ENCODE data around the gene CDH26. TPM values are rescaled to one million over a fixed set of nuclear protein-coding genes. Genes with fewer than 3 reads are reported as not detected.
"Not testable (repeated sequence)": the region's sequence is repeated elsewhere in the genome, so short reads cannot be mapped to it uniquely, and the experiment has no call there.

Gene CDH26
- total RNA-seq, 2 donors from 2014 or later = 0.26 to 0.33 TPM

DNA sequence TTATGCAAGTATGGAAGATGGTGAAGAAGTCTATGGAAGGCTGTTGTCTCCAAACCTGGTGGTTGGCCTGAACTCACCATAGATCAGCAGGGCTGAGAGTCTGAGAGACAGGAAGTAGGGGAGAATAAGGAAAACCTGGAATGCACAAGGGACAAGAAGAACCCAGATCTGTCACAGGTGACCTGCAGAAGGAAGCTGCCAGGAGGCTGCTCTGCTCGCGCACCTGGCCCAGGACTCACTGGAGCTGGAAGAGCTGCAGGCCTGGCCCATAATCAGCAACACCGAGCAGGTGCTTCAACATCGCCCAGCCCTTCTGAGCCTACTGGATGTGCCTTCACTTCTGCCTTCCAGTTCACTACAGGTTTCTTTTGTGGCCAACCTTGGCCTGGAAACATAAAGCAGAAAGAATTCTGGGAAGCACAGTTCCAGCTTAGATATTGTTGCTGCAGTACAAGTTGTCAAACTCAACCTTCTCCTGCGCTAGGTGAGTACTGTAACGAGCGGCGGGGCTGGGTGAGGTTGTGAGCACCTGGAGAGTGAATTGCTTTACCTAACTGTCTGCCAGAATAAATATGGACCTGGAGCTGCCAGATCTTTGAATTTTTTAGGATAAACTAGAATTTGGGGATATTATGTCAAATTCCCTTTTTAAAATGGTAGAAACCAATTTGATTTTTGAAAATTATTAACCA is 82.4 kb downstream of the CDH26 start:
- Histone ChIP-seq H3K27me3 (no peaks in the 10 kb centered on the region), H3K36me3 (replicated peaks in 1 of 2; ENCODE audit: insufficient read depth in 1 of 2, low read depth in 2 of 2) (no peaks in the 10 kb centered on the region), H3K4me1 (no peaks in the 10 kb centered on the region), H3K9me3 (no peaks in the 10 kb centered on the region), H3K27ac (no peak overlapping the region), H3K4me3 (no peak overlapping the region)
- TF ChIP-seq, protein P1, sequence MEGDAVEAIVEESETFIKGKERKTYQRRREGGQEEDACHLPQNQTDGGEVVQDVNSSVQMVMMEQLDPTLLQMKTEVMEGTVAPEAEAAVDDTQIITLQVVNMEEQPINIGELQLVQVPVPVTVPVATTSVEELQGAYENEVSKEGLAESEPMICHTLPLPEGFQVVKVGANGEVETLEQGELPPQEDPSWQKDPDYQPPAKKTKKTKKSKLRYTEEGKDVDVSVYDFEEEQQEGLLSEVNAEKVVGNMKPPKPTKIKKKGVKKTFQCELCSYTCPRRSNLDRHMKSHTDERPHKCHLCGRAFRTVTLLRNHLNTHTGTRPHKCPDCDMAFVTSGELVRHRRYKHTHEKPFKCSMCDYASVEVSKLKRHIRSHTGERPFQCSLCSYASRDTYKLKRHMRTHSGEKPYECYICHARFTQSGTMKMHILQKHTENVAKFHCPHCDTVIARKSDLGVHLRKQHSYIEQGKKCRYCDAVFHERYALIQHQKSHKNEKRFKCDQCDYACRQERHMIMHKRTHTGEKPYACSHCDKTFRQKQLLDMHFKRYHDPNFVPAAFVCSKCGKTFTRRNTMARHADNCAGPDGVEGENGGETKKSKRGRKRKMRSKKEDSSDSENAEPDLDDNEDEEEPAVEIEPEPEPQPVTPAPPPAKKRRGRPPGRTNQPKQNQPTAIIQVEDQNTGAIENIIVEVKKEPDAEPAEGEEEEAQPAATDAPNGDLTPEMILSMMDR (IDR thresholded peaks at IDR 0.05) = no peak
- no peak for TF ChIP-seq POLR2A (IDR thresholded peaks at IDR 0.05)
- WGBS, 2 donors = 93 to 94% methylated on average over 7 to 8 of the region's 8 CpGs
- intact Hi-C loops (cut with DNase I) = no loop called here
- no peak for ATAC-seq
- no peak for DNase-seq

DNA sequence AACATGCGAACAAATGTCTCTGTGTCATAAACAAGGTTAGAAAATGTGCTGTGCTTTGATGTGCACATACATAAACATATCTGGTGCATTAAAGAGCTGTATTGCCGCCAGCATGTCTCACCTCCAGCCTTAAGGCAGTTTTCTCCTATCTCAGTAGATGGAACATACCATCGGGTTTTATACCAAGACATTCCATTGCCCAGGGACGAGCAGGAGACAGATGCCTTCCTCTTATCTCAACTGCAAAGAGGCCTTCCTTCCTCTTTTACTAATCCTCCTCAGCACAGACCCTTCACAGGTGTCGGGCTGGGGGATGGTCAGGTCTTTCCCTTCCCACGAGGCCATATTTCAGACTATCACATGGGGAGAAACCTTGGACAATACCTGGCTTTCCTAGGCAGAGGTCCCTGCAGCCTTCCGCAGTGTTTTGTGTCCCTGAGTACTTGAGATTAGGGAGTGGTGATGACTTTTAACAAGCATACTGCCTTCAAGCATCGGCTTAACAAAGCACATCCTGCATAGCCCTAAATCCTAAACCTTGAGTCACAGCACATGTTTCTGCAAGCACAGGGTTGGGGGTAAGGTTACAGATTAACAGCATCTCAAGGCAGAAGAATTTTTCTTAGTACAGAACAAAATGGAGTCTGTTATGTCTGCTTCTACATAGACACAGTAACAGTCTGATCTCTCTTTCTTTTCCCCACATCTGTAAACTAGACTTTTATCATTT is 83.4 kb downstream of the CDH26 start:
- intact Hi-C loops (cut with DNase I); DNase-seq; H3K36me3 ChIP-seq (replicated peaks in 1 of 2; ENCODE audit: insufficient read depth in 1 of 2, low read depth in 2 of 2): not testable (repeated sequence)

DNA sequence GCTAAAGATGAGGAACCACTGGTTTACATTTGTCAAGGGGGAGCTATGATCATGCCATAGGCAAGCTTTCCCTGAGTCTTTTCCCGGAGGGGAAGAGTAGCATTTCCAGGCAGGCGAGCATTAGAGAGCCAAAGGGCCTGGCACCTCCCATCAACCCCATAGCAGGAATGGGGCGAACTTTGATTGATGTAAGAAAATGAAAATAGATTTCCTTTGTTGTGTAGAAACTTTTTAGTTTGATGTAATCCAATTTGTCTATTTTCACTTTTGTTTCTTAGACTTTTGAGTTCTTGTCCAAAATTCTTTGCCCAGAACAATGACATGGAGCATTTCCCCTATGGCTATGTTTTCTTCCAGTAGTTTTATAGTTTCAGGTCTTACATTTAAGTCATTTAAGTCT is 85.2 kb downstream of the CDH26 start:
- Histone ChIP-seq H3K27me3 (no peaks in the 10 kb centered on the region), H3K9me3 (no peaks in the 10 kb centered on the region), H3K4me1 (peaks cover 8% of the 10 kb centered on the region), H3K4me3 (no peak overlapping the region), H3K36me3 (replicated peaks in 1 of 2; ENCODE audit: insufficient read depth in 1 of 2, low read depth in 2 of 2) (no peaks in the 10 kb centered on the region), H3K27ac (no peak overlapping the region)
- WGBS, 2 donors = 90 to 93% methylated on average over 3 of the region's 3 CpGs
- ATAC-seq (no peak), DNase-seq (no peak)
- intact Hi-C loops (cut with DNase I) = no loop called here
- no peak for TF ChIP-seq POLR2A (IDR thresholded peaks at IDR 0.05)
- TF ChIP-seq, protein P1 (IDR thresholded peaks at IDR 0.05) = no peak

More for the DNA sequence above, 83.4 kb downstream of the CDH26 start:
- not testable (repeated sequence) for H3K27ac ChIP-seq, H3K9me3 ChIP-seq, H3K27me3 ChIP-seq, H3K4me3 ChIP-seq, ATAC-seq, H3K4me1 ChIP-seq
- WGBS, 2 donors = 53 to 65% methylated on average over 6 to 8 of the region's 8 CpGs

DNA sequence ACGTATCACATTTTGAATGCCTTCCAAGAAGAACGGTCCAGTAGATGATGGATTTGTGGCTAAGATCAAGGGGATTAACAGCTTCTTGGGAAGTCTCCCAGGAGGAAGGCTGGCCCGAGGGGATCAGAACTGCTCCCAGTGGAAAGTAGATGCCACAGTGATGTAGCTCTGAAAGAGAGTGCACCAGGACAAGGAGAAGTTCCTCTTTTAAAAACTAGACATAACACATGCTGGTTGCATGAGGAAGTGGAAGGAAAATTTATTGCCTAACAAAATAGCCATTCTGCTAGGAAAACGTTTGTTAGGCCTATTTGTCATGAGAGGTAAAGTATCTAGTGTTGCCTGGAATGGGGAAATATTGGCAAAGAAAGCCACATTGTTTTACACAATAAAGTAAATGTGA is 87.8 kb downstream of the CDH26 start:
- H3K9me3 ChIP-seq = no peaks in the 10 kb centered on the region
- DNase-seq (no peak), ATAC-seq (no peak)
- peaks cover 8% of the 10 kb centered on the region for H3K4me1 ChIP-seq
- H3K27ac ChIP-seq = peak overlapping the region in 2 of 4 donors; percentile 40 to 76
- TF ChIP-seq, protein P1 (IDR thresholded peaks at IDR 0.05) = no peak
- no peak for TF ChIP-seq POLR2A (IDR thresholded peaks at IDR 0.05)
- H3K36me3 ChIP-seq (replicated peaks in 1 of 2; ENCODE audit: insufficient read depth in 1 of 2, low read depth in 2 of 2) = no peaks in the 10 kb centered on the region
- WGBS, 2 donors = 25 to 39% methylated on average over 4 of the region's 4 CpGs
- H3K27me3 ChIP-seq = no peaks in the 10 kb centered on the region
- intact Hi-C loops (cut with DNase I) = no loop called here
- no peak overlapping the region for H3K4me3 ChIP-seq

DNA sequence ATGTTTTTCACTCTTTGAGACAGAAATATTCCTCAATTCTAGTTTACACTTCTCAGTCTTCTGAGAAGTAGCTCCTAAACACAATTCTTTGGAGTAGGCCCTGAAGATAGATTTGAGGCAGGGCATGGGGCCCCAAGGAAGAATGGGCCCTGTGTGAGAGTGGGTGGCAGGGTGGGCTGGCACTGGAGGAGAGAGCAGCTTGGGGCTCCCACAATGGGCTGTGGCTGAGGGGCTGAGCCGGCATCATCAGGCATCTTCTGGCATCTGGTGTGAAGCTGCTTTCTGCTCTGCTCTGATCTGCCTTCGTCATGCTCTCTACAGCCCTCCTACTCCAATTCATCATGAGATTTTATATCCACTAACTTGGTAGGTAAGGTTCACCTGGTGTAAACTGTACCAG is 88.2 kb downstream of the CDH26 start:
- WGBS, 2 donors = 91 to 93% methylated on average over 2 of the region's 2 CpGs
- intact Hi-C loops (cut with DNase I) = no loop called here
- H3K4me3 ChIP-seq = no peak overlapping the region
- DNase-seq (no peak), ATAC-seq (no peak)
- H3K36me3 ChIP-seq (replicated peaks in 1 of 2; ENCODE audit: insufficient read depth in 1 of 2, low read depth in 2 of 2) = no peaks in the 10 kb centered on the region
- H3K27ac ChIP-seq = peak overlapping the region in 2 of 4 donors; percentile 40 to 76
- H3K27me3 ChIP-seq = no peaks in the 10 kb centered on the region
- TF ChIP-seq, protein P1 (IDR thresholded peaks at IDR 0.05) = no peak
- TF ChIP-seq POLR2A (IDR thresholded peaks at IDR 0.05) = no peak
- peaks cover 8% of the 10 kb centered on the region for H3K4me1 ChIP-seq
- no peaks in the 10 kb centered on the region for H3K9me3 ChIP-seq

All from body of pancreas (tissue), 4 donors.